Subcutaneous adipose tissue (tissue), 4 donors: Measurements from ENCODE around the gene ORAI3. TPM values are rescaled to one million over a fixed set of nuclear protein-coding genes. Genes with fewer than 3 reads are reported as not detected.

Experiments
- CTCF ChIP-seq: fragments of 450-650 bp; IDR thresholded peaks from one replicate; pipeline ENCODE4 v1.5.1; 2016; ENCODE audit warnings: low read depth, mild to moderate bottlenecking, control low read depth, antibody characterized with exemption, moderate library complexity
- total RNA-seq, 4 donors: library from RNA; depleted of rRNA; stranded (reverse); fragments of >200 nt; gene quantifications; one replicate each; pipeline ENCODE4 v1.1.0, GENCODE V29; 2016

The ORAI3 gene
- total RNA-seq, 4 donors from 2014 or later: 13.4 to 41.1 (median 36.3) TPM

- TF ChIP-seq CTCF: no peak
Observed at GRCh38 chr16:30969246-30969842, 20.5 kb downstream of the ORAI3 start.

GRCh38 chr16:30971298-30971697 is 22.4 kb downstream of the ORAI3 start:
- no peak for TF ChIP-seq CTCF

GRCh38 chr16:30972872-30973271 is 24.0 kb downstream of the ORAI3 start:
- TF ChIP-seq CTCF: no peak

GRCh38 chr16:30974348-30974747 is 25.5 kb downstream of the ORAI3 start:
- TF ChIP-seq CTCF: no peak

- TF ChIP-seq CTCF: no peak
Observed at GRCh38 chr16:30976486-30976885, 27.6 kb downstream of the ORAI3 start.

GRCh38 chr16:30977502-30977901 is 28.6 kb downstream of the ORAI3 start:
- no peak for TF ChIP-seq CTCF

- TF ChIP-seq CTCF: no peak
Observed at GRCh38 chr16:30979170-30980022, 30.5 kb downstream of the ORAI3 start.
